HG02763 (cell line): ENCODE measurements around the gene CTAG1B.
"Not testable (repeated sequence)": the region's sequence is repeated elsewhere in the genome, so short reads cannot be mapped to it uniquely, and the experiment has no call there.

Source experiments
- ATAC-seq: cut with Tn5 transposase; IDR thresholded peaks from one replicate; pipeline ENCODE4 v1.9.1; 2021; ENCODE audit warnings: mild to moderate bottlenecking, moderate library complexity; ENCODE audit not compliant: unreplicated experiment

CTAG1B gene

DNA sequence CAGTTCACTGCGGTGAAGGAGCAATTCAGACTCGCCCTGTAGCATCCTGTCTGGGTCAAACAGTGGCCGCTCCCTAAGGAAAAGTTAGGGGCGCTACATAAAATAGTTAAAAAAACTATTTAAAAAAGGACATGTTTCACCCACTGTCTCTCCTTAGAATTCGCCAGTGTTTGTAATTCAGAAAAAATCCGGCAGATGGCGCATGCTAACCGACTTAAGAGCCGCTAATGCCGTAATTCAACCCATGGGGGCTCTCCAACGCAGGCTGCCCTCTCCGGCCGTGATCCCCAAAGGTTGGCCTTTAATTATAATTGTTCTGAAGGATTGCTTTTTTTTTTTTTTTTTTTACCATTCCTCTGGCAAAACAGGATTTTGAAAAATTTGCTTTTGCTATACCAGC is 28.7 kb downstream of the CTAG1B start:
- ATAC-seq, result not testable (repeated sequence)

- ATAC-seq, result not testable (repeated sequence)
These were observed 34.4 kb downstream of the CTAG1B start, which contains the start of gene CTAG1A for GRCh38 chrX:154584585-154585183. CTAG1A (plus strand) TSS chrX:154585133; CDS start chrX:154585207, 74 bp downstream.

GRCh38 chrX:154582994-154583393 is 36.1 kb downstream of the CTAG1B start:
- not testable (repeated sequence) for ATAC-seq

- not testable (repeated sequence) for ATAC-seq
These were observed 44.0 kb downstream of the CTAG1B start for GRCh38 chrX:154575076-154575475.

- ATAC-seq, result not testable (repeated sequence)
These were observed 46.0 kb downstream of the CTAG1B start for GRCh38 chrX:154573061-154573460.

GRCh38 chrX:154570361-154570760 is 48.7 kb downstream of the CTAG1B start:
- not testable (repeated sequence) for ATAC-seq
